Ishikawa (cell line): Measurements from ENCODE around the gene SRRM5.

ENCODE experiments used
- CEBPB ChIP-seq: IDR thresholded peaks from 2 replicates; pipeline ENCODE4 v1.6.1; 2012
- CREB1 ChIP-seq: IDR thresholded peaks from 2 replicates; pipeline ENCODE4 v1.6.1; 2012; ENCODE audit warnings: low read depth
- EGR1 ChIP-seq: IDR thresholded peaks from 2 replicates; pipeline ENCODE4 v1.6.1; 2012
- EP300 ChIP-seq: IDR thresholded peaks from 2 replicates; pipeline ENCODE4 v1.6.1; 2012; ENCODE audit warnings: borderline replicate concordance
- FOXM1 ChIP-seq: IDR thresholded peaks from 2 replicates; pipeline ENCODE4 v1.6.1; 2012; ENCODE audit warnings: low read depth, borderline replicate concordance
- NFIC ChIP-seq: IDR thresholded peaks from 2 replicates; pipeline ENCODE4 v1.6.1; 2012
- RAD21 ChIP-seq: IDR thresholded peaks from 2 replicates; pipeline ENCODE4 v1.6.1; 2012; ENCODE audit warnings: low read depth
- REST ChIP-seq: IDR thresholded peaks from 2 replicates; pipeline ENCODE4 v1.6.1; 2012; ENCODE audit warnings: low read depth, mild to moderate bottlenecking
- TAF1 ChIP-seq: IDR thresholded peaks from 2 replicates; pipeline ENCODE4 v1.6.1; 2012; ENCODE audit warnings: low read depth, mild to moderate bottlenecking
- TCF12 ChIP-seq: IDR thresholded peaks from 2 replicates; pipeline ENCODE4 v1.6.1; 2012; ENCODE audit warnings: low read depth
- TEAD4 ChIP-seq: IDR thresholded peaks from 2 replicates; pipeline ENCODE4 v1.6.1; 2012
- USF1 ChIP-seq: IDR thresholded peaks from 2 replicates; pipeline ENCODE4 v1.6.1; 2012
- YY1 ChIP-seq: IDR thresholded peaks from 2 replicates; pipeline ENCODE4 v1.6.1; 2012; ENCODE audit warnings: low read depth
- ZBTB7A ChIP-seq: IDR thresholded peaks from 2 replicates; pipeline ENCODE4 v1.6.1; 2012; ENCODE audit warnings: low read depth
- TF ChIP-seq, protein P1 (sequence below): IDR thresholded peaks from 2 replicates; pipeline ENCODE4 v1.6.1; 2012

Gene SRRM5

DNA sequence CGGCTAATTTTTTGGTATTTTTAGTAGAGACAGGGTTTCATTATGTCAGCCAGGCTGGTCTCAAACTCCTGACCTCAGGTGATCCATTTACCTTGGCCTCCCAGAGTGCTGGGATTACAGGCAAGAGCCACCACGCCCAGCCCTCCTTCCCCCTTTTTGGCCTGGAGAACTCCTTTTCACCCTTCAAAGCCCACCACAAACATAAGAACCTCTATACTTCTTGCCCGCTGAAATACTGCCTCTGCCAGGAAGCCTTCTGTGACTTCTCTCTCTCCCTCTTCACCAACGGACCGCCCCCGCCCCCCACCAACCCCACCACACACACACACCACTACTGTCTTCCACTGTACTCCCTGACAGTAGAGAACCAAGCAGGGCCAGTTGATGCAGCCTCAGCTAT, 5.1 kb downstream of the SRRM5 start:
- TF ChIP-seq FOXM1: no peak
- TF ChIP-seq TAF1: no peak
- no peak for TF ChIP-seq EGR1
- TF ChIP-seq CREB1: no peak
- TF ChIP-seq TEAD4: no peak
- TF ChIP-seq USF1: no peak
- TF ChIP-seq TCF12: no peak
- TF ChIP-seq REST: no peak
- TF ChIP-seq ZBTB7A: no peak
- TF ChIP-seq CEBPB: no peak

- TF ChIP-seq TCF12 (no peak), USF1 (no peak), NFIC (no peak), YY1 (no peak), TEAD4 (no peak), CREB1 (no peak), ZBTB7A (no peak)
Observed at GRCh38 chr19:43618921-43619261, 7.0 kb downstream of the SRRM5 start.

DNA sequence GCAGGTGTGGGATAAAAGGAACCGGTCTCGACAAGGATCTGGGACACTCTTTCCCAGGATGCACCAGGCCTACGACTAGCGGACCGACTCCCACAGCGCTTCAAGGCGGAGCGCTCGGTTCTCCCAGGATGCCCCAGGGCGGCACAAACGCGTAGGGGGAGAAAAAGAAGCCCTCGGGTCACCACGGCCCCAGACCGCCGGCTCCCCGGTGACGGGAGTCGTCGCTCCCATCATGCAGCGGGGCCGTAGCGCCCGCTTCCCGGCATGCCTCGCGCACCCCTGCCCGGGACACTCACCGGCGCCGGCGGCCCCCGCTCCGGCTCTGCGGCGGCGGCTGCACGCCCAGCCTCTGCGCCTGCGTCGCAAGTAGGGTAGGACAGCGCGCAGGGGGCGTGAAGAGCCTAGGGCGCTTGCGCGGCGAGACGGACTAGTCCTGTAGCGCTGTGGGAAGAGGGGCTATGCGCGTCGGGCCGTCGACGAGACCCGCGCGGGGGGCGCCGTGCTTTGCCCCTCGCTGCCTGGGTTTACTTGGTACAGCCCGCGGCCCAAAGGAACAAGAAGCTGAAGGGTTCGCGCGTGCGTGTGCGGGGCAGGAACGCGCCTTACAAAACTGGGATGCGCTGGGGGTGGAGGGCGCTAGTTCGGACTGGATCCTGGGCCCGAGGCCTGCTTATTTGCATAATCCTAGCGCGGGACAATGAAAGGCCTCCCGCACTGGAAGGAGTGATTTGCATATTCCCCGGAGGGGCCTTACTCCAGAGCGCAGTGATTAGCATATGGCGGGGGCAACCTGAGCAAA, 7.6 kb downstream of the SRRM5 start, which contains the start of gene ZNF428:
ZNF428 (minus strand) TSS at position 368 of the 799 bp plus-strand sequence. CDS start 5,325 bp downstream, outside the sequence.
- no peak for TF ChIP-seq RAD21
- no peak for TF ChIP-seq FOXM1
- no peak; the same call in 1 of the 2 replicates for TF ChIP-seq EP300
- TF ChIP-seq NFIC: no peak
- TF ChIP-seq, protein P1, sequence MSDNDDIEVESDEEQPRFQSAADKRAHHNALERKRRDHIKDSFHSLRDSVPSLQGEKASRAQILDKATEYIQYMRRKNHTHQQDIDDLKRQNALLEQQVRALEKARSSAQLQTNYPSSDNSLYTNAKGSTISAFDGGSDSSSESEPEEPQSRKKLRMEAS: peak; percentile 79
- TF ChIP-seq TCF12: no peak
- no peak for TF ChIP-seq REST
- no peak for TF ChIP-seq YY1
- TF ChIP-seq TAF1: peak; percentile 20; the same call in 1 of the 2 replicates
- TF ChIP-seq ZBTB7A: peak; percentile 88
- no peak; the same call in 1 of the 2 replicates for TF ChIP-seq CEBPB
- TF ChIP-seq TEAD4: 0 out of 2 replicates have a peak, but pooled peaks have one; percentile 9

DNA sequence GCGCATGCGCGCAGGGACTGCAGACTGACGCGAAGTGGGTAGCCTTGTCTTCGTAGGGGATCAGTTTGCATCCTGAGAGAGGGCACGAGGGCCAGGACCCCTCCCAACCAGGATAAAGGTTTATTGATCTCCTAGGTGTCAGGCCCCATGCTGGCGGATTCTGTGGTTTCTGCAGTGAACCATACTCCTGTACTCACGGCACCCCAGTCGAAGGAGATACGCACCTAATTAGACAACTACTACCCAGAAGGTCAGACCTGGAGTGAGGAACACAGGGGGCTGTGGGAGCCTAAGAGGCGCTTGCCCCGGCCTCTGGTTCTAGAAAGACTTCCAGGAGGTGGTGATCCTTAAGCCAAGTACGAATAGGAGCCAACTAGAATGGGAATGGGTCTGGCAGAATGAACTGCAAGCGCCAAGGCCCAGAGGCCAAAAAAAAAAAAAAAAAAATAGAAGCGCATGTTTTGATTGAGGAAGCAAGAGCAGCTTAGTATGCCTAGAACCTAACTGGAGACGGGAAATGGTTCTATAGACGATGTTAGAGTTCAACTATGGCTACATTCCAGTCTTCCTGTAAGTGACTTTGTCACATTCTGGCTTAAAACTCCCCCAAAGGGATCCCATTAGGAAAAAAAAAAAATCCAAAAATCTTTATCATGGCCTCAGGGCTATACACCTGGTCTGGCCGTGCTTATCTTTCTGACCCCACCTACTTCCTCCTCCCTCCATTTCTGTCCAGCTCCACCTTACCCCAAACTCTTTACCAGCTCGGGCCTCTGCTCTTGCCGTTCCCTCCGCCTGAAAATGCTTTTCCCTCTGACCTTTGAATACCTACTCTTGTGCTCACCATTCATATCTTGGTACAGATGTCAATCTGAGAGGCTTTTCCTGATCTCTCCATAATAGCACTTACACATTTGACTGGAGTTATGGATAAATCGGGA, 8.4 kb downstream of the SRRM5 start:
- TF ChIP-seq EGR1: no peak
- TF ChIP-seq FOXM1: no peak
- TF ChIP-seq NFIC: no peak
- no peak for TF ChIP-seq EP300
- TF ChIP-seq CREB1: no peak
- TF ChIP-seq, protein P1: no peak; the same call in 1 of the 2 replicates
- TF ChIP-seq TCF12: no peak
- TF ChIP-seq REST: no peak
- no peak for TF ChIP-seq RAD21
- TF ChIP-seq TEAD4: no peak
- no peak for TF ChIP-seq CEBPB
- TF ChIP-seq USF1: no peak
- no peak for TF ChIP-seq YY1
